GM12872 (cell line): ENCODE measurements around the gene SPTBN4.

Source experiments
- CTCF ChIP-seq: IDR thresholded peaks from 3 replicates; pipeline ENCODE4 v1.5.1; 2011; ENCODE audit warnings: low read depth, mild to moderate bottlenecking, low read length, moderate library complexity; ENCODE audit not compliant: insufficient read depth

The SPTBN4 gene

GRCh38 chr19:40609561-40610395 is 143.0 kb downstream of the SPTBN4 start:
- no peak for TF ChIP-seq CTCF

- no peak for TF ChIP-seq CTCF
These were observed 143.7 kb downstream of the SPTBN4 start for GRCh38 chr19:40610396-40611064.

GRCh38 chr19:40611096-40611495 is 144.3 kb downstream of the SPTBN4 start:
- no peak for TF ChIP-seq CTCF

GRCh38 chr19:40611900-40612698 is 145.3 kb downstream of the SPTBN4 start:
- no peak for TF ChIP-seq CTCF

GRCh38 chr19:40612831-40613689 is 146.3 kb downstream of the SPTBN4 start:
- TF ChIP-seq CTCF, result no peak

GRCh38 chr19:40613690-40614621 is 147.2 kb downstream of the SPTBN4 start:
- no peak for TF ChIP-seq CTCF
